Testis (tissue), 2 donors: ENCODE results near the gene GNPAT.

Source experiments
- POLR2A ChIP-seq: fragments of 450-650 bp; IDR thresholded peaks from one replicate; pipeline ENCODE4 v1.6.1; 2017; ENCODE audit warnings: antibody characterized with exemption, mild to moderate bottlenecking, moderate library complexity
- TF ChIP-seq, protein P1 (sequence below), 3 experiments: fragments of 450-650 bp in 2 of 3; fragments of 200-600 bp in 1 of 3; sonication (generic) in 1 of 3; IDR thresholded peaks; one replicate each; pipeline ENCODE4 v1.5.1; 2016 to 2019; ENCODE audit warnings: antibody characterized with exemption in 3 of 3, mild to moderate bottlenecking in 2 of 3, moderate library complexity in 1 of 3

- TF ChIP-seq, protein P1, sequence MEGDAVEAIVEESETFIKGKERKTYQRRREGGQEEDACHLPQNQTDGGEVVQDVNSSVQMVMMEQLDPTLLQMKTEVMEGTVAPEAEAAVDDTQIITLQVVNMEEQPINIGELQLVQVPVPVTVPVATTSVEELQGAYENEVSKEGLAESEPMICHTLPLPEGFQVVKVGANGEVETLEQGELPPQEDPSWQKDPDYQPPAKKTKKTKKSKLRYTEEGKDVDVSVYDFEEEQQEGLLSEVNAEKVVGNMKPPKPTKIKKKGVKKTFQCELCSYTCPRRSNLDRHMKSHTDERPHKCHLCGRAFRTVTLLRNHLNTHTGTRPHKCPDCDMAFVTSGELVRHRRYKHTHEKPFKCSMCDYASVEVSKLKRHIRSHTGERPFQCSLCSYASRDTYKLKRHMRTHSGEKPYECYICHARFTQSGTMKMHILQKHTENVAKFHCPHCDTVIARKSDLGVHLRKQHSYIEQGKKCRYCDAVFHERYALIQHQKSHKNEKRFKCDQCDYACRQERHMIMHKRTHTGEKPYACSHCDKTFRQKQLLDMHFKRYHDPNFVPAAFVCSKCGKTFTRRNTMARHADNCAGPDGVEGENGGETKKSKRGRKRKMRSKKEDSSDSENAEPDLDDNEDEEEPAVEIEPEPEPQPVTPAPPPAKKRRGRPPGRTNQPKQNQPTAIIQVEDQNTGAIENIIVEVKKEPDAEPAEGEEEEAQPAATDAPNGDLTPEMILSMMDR (IDR thresholded peaks at IDR 0.05): no peak
- TF ChIP-seq POLR2A: no peak
These were observed 32.0 kb upstream of the GNPAT start for GRCh38 chr1:231208980-231209379.
